IMR-90 (cell line): ENCODE data around the gene MARCHF3. TPM values are rescaled to one million over a fixed set of nuclear protein-coding genes. Genes with fewer than 3 reads are reported as not detected.
A peak's percentile ranks its signal among the peaks of the same experiment; 100 is the strongest.

ENCODE experiments used
- ATAC-seq: fragments of 200-7000 bp; cut with Tn5 transposase; 2 replicates; pipeline ENCODE4 v1.9.1; 2020; ENCODE audit warnings: low read depth, mild to moderate bottlenecking, moderate library complexity
- BruUV-seq: library from RNA; stranded (reverse); fragments of 400-500 nt; replicated peaks from 2 replicates; lab custom pipeline; 2021; lab: Mats Ljungman, UMichigan
- CTCF ChIA-PET: fragments of 300-600 bp; formaldehyde crosslinking; extraction: SDS; loops from one replicate; lab custom pipeline; 2021; ENCODE audit warnings: antibody characterized with exemption; lab: Yijun Ruan, JAX
- POLR2A ChIA-PET: fragments of 300-600 bp; sonication (Branson Sonifier 250); formaldehyde crosslinking; loops from one replicate; lab custom pipeline; 2022; ENCODE audit warnings: antibody characterized with exemption; ENCODE audit not compliant: unreplicated experiment; lab: Charles Lee
- DNase-seq: peaks from one replicate; pipeline ENCODE4 v3.0.0; 2013
- H2AFZ ChIP-seq: replicated peaks from 2 replicates; pipeline ENCODE3; 2013; ENCODE audit warnings: low read length, mild to moderate bottlenecking; ENCODE audit not compliant: poor library complexity
- H2AK5ac ChIP-seq: 2 replicates; pipeline ENCODE4 v1.6.1; 2013; ENCODE audit warnings: low read depth, low read length, inconsistent platforms
- H2AK9ac ChIP-seq: replicated peaks from 2 replicates; pipeline ENCODE3; 2013; ENCODE audit warnings: mild to moderate bottlenecking, low read depth, low read length, moderate library complexity; ENCODE audit not compliant: poor library complexity
- H2BK120ac ChIP-seq: 2 replicates; pipeline ENCODE4 v1.6.1; 2013; ENCODE audit warnings: low read depth, low read length, inconsistent platforms
- H2BK15ac ChIP-seq: 3 replicates; pipeline ENCODE4 v1.6.1; 2013; ENCODE audit warnings: low read depth, low read length, inconsistent platforms
- H2BK20ac ChIP-seq: 2 replicates; pipeline ENCODE4 v1.6.1; 2013; ENCODE audit warnings: low read depth, mild to moderate bottlenecking, inconsistent platforms, low read length, moderate library complexity
- H2BK5ac ChIP-seq: 2 replicates; pipeline ENCODE4 v1.6.1; 2013; ENCODE audit warnings: mild to moderate bottlenecking, low read depth, low read length, inconsistent platforms; ENCODE audit not compliant: poor library complexity, severe bottlenecking
- H3K14ac ChIP-seq: replicated peaks from 2 replicates; pipeline ENCODE4 v1.6.1; 2013; ENCODE audit warnings: low read depth, low read length, inconsistent platforms
- H3K18ac ChIP-seq: 2 replicates; pipeline ENCODE4 v1.6.1; 2013; ENCODE audit warnings: low read depth, low read length, control low read depth
- H3K23ac ChIP-seq: 2 replicates; pipeline ENCODE4 v1.6.1; 2013; ENCODE audit warnings: low read depth, low read length, inconsistent platforms
- H3K27ac ChIP-seq: 2 replicates; pipeline ENCODE4 v1.5.1; 2013; ENCODE audit warnings: mild to moderate bottlenecking, control low read depth, low read length; ENCODE audit not compliant: insufficient read depth
- H3K27me3 ChIP-seq: 2 replicates; pipeline ENCODE4 v1.6.1; 2013; ENCODE audit warnings: low read length; ENCODE audit not compliant: control insufficient read depth, insufficient read depth
- H3K36me3 ChIP-seq: 2 replicates; pipeline ENCODE4 v1.6.1; 2013; ENCODE audit warnings: low read length, mixed read lengths; ENCODE audit not compliant: control insufficient read depth, insufficient read depth
- H3K4ac ChIP-seq: 2 replicates; pipeline ENCODE4 v1.6.1; 2013; ENCODE audit warnings: low read depth, low read length, inconsistent platforms
- H3K4me1 ChIP-seq: 2 replicates; pipeline ENCODE4 v1.6.1; 2013; ENCODE audit warnings: low read length, mixed read lengths; ENCODE audit not compliant: control insufficient read depth, insufficient read depth
- H3K4me2 ChIP-seq: 2 replicates; pipeline ENCODE4 v1.6.1; 2013; ENCODE audit warnings: low read depth, mild to moderate bottlenecking, control low read depth, low read length, moderate library complexity
- H3K4me3 ChIP-seq: 2 replicates; pipeline ENCODE4 v1.5.1; 2013; ENCODE audit warnings: low read depth, mild to moderate bottlenecking, control low read depth, low read length, moderate library complexity; ENCODE audit not compliant: insufficient read depth
- H3K56ac ChIP-seq: 2 replicates; pipeline ENCODE4 v1.6.1; 2013; ENCODE audit warnings: low read length, inconsistent platforms; ENCODE audit not compliant: insufficient read depth; ENCODE audit errors: extremely low read depth
- H3K79me1 ChIP-seq, 2 experiments: 2 replicates each; pipeline ENCODE4 v1.6.1; 2013; ENCODE audit warnings: low read length in 2 of 2, inconsistent platforms in 1 of 2, low read depth in 1 of 2
- H3K9ac ChIP-seq: 2 replicates; pipeline ENCODE4 v1.6.1; 2013; ENCODE audit warnings: low read depth, low read length, control low read depth
- H3K9me1 ChIP-seq: 2 replicates; pipeline ENCODE4 v1.6.1; 2013; ENCODE audit warnings: low read length, inconsistent platforms; ENCODE audit not compliant: insufficient read depth
- H3K9me3 ChIP-seq: 2 replicates; pipeline ENCODE4 v1.6.1; 2013; ENCODE audit warnings: low read length; ENCODE audit not compliant: control insufficient read depth, insufficient read depth
- H4K20me1 ChIP-seq: 2 replicates; pipeline ENCODE4 v1.6.1; 2013; ENCODE audit warnings: low read length, inconsistent platforms; ENCODE audit not compliant: insufficient read depth
- H4K5ac ChIP-seq: 2 replicates; pipeline ENCODE4 v1.6.1; 2013; ENCODE audit warnings: mild to moderate bottlenecking, low read depth, low read length, control low read depth
- H4K8ac ChIP-seq, 2 experiments: 2 replicates each; pipeline ENCODE4 v1.6.1; 2013; ENCODE audit warnings: low read depth in 2 of 2, low read length in 2 of 2, control low read depth in 1 of 2, inconsistent platforms in 1 of 2
- H4K91ac ChIP-seq: 2 replicates; pipeline ENCODE4 v1.6.1; 2013; ENCODE audit warnings: low read depth, low read length, inconsistent platforms; ENCODE audit not compliant: insufficient read depth
- BHLHE40 ChIP-seq: fragments of 150-350 bp; IDR thresholded peaks from 2 replicates; pipeline ENCODE4 v1.6.1; 2016; ENCODE audit warnings: mild to moderate bottlenecking, low read depth, low read length
- MAFK ChIP-seq: IDR thresholded peaks from 2 replicates; pipeline ENCODE4 v1.6.1; 2012; ENCODE audit warnings: low read depth, low read length, improper control_type of control experiment
- RAD21 ChIP-seq: IDR thresholded peaks from 2 replicates; pipeline ENCODE4 v1.6.1; 2012; ENCODE audit warnings: low read length, improper control_type of control experiment
- RCOR1 ChIP-seq: IDR thresholded peaks from 2 replicates; pipeline ENCODE4 v1.6.1; 2012; ENCODE audit warnings: mild to moderate bottlenecking, low read length, improper control_type of control experiment; ENCODE audit not compliant: insufficient replicate concordance
- WGBS, 2 experiments: methylation state at CpG; one replicate each; pipeline versions ENCODE4 v1.1.5 to v1.1.7; 2013; ENCODE audit warnings: missing lambda C conversion rate in 2 of 2; ENCODE audit not compliant: insufficient read length in 1 of 2; ENCODE audit errors: extremely low coverage in 2 of 2; 5-methylcytosine and 5-hydroxymethylcytosine counted together
- dilution Hi-C: fragments of 300-500 bp; cut with HindIII; formaldehyde crosslinking; loops from one replicate; pipeline ENCODE4 v1.14.3; 2018; ENCODE audit warnings: low sequenced_read_pairs; ENCODE audit not compliant: unreplicated experiment
- in situ Hi-C: fragments of 300-500 bp; cut with MboI; formaldehyde crosslinking; loops from 3 replicates; pipeline ENCODE4 v1.14.3; 2019; ENCODE audit warnings: low sequenced_read_pairs, inconsistent platforms, mixed read lengths
- intact Hi-C: fragments of 100-400 bp; cut with micrococcal nuclease; formaldehyde crosslinking; loops from 2 replicates; pipeline ENCODE4 v1.10.0; 2022
- polyA plus RNA-seq, 3 experiments: library from polyadenylated mRNA; depleted of rRNA; stranded (reverse); fragments of >200 nt; gene quantifications; 2 replicates each; pipeline ENCODE4 v1.2.3, GENCODE V29; 2012; ENCODE audit warnings: low replicate concordance in 1 of 3
- total RNA-seq: library from RNA; depleted of rRNA; stranded (reverse); fragments of >200 nt; gene quantifications from 2 replicates; pipeline ENCODE4 v1.2.3, GENCODE V29; 2012

MARCHF3 gene
- total and polyA plus RNA-seq, 2 of the 4 experiments (the other 2 are of a cell fraction) = 11.2 to 18.8 TPM

- Histone ChIP-seq H3K18ac (peak overlapping the region; percentile 22; the same call in 1 of the 2 replicates), H3K27me3 (no peaks in the 10 kb centered on the region), H3K36me3 (no peaks in the 10 kb centered on the region), H2AK5ac (peak overlapping the region; percentile 20; the same call in 1 of the 2 replicates), H3K9me1 (peaks cover 17% of the 10 kb centered on the region), H2AFZ (peak overlapping the region; percentile 78), H3K9me3 (no peaks in the 10 kb centered on the region), H2AK9ac (no peak overlapping the region), H2BK20ac (peak overlapping the region; percentile 38), H2BK5ac (peak overlapping the region; percentile 71), H4K20me1 (no peaks in the 10 kb centered on the region), H2BK120ac (peak overlapping the region; percentile 75), H4K5ac (peak overlapping the region; percentile 68), H3K23ac (peak overlapping the region; percentile 79), H3K4me2 (peak overlapping the region; percentile 33), H3K4ac (peak overlapping the region; percentile 74), H3K27ac (no peak overlapping the region), H3K56ac (no peak overlapping the region), H3K4me1 (peaks cover 14% of the 10 kb centered on the region), H4K91ac (peak overlapping the region; percentile 57), H3K79me1 (peaks cover 31 to 46% of the 10 kb centered on the region in 2 experiments; a peak in 3 of 4 replicates), H2BK15ac (peak overlapping the region; percentile 67; the same call in 2 of the 3 replicates), H4K8ac (peak overlapping the region in 1 of 2 experiments; percentile 70; a peak in 2 of 4 replicates), H3K4me3 (peak overlapping the region; percentile 8; the same call in 1 of the 2 replicates), H3K9ac (0 out of 2 replicates have a peak overlapping the region, but pooled peaks have one; percentile 20), H3K14ac (peak overlapping the region; percentile 48)
- BruUV-seq = no TSS peak
- in situ Hi-C loops (no loop called here), dilution Hi-C loops (no loop called here), intact Hi-C loops (no loop called here)
- POLR2A ChIA-PET = no interaction called here
- no CpG with 5 or more reads among the region's 2 CpGs for WGBS, 2 experiments
- TF ChIP-seq RAD21 (no peak), BHLHE40 (no peak), RCOR1 (no peak), MAFK (peak; percentile 56)
- ATAC-seq (peak; percentile 10), DNase-seq (peak; percentile 63)
- CTCF ChIA-PET = interaction anchor here (0.9 kb wide), 1 partner anchor 8 kb away, joined by 3 read pairs; no protein-coding TSS in a partner anchor
Measured at GRCh38 chr5:126998201-126998631, 32.1 kb downstream of the MARCHF3 start.
